HEK293T (cell line): ENCODE measurements around the gene GATA2.

ENCODE experiments used
- BHLHE40 ChIP-seq: fragments of 450-650 bp; IDR thresholded peaks from 2 replicates; pipeline ENCODE4 v1.6.1; 2016; ENCODE audit warnings: mild to moderate bottlenecking, moderate library complexity, borderline replicate concordance
- CTBP1 ChIP-seq: fragments of 450-650 bp; IDR thresholded peaks from 2 replicates; pipeline ENCODE4 v1.6.1; 2016; ENCODE audit warnings: borderline replicate concordance
- ELF4 ChIP-seq: fragments of 450-650 bp; IDR thresholded peaks from 2 replicates; pipeline ENCODE4 v1.6.1; 2017; ENCODE audit warnings: antibody characterized with exemption
- FOXA1 ChIP-seq: fragments of 450-650 bp; IDR thresholded peaks from 2 replicates; pipeline ENCODE4 v1.6.1; 2016; ENCODE audit warnings: mild to moderate bottlenecking
- FOXK2 ChIP-seq: fragments of 450-650 bp; IDR thresholded peaks from 2 replicates; pipeline ENCODE4 v1.6.1; 2016; ENCODE audit warnings: mild to moderate bottlenecking
- FOXM1 ChIP-seq: fragments of 450-650 bp; IDR thresholded peaks from 2 replicates; pipeline ENCODE4 v1.6.1; 2017; ENCODE audit warnings: mild to moderate bottlenecking, borderline replicate concordance
- HDGF ChIP-seq: fragments of 450-650 bp; IDR thresholded peaks from 2 replicates; pipeline ENCODE4 v1.6.1; 2017; ENCODE audit warnings: antibody characterized with exemption, borderline replicate concordance
- L3MBTL2 ChIP-seq: fragments of 450-650 bp; conservative IDR thresholded peaks from 2 replicates; pipeline ENCODE4 v1.6.1; 2016; ENCODE audit warnings: mild to moderate bottlenecking
- LEF1 ChIP-seq: fragments of 450-650 bp; IDR thresholded peaks from 2 replicates; pipeline ENCODE4 v1.6.1; 2017; ENCODE audit warnings: mild to moderate bottlenecking, borderline replicate concordance
- SP1 ChIP-seq: fragments of 450-650 bp; IDR thresholded peaks from 2 replicates; pipeline ENCODE4 v1.6.1; 2017
- SUZ12 ChIP-seq: fragments of 450-650 bp; IDR thresholded peaks from 2 replicates; pipeline ENCODE4 v1.6.1; 2016; ENCODE audit warnings: mild to moderate bottlenecking
- TARDBP ChIP-seq: fragments of 450-650 bp; IDR thresholded peaks from 2 replicates; pipeline ENCODE4 v1.6.1; 2016
- ZNF384 ChIP-seq: fragments of 450-650 bp; IDR thresholded peaks from 2 replicates; pipeline ENCODE4 v1.6.1; 2016

DNA sequence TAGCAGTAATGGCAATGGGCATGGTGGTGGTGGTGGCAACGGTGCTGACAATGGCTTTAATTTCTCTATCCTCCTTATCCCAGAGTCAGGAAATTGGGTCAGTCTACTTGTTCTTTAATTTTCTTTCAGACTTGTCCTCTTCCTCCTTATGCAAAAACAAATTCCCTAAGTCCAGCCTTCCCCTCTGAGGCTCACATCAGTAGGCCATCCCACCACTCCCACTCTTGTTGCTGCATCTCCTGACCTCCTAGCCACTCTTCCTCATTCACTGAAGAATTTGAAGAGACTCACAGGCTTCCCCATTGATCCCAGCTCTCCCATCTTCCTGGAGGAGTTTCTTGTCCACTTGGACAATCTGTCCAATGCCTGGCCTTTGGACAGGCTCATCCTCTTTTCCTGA is 46.2 kb downstream of the GATA2 start:
- TF ChIP-seq FOXM1 (no peak), SP1 (no peak), LEF1 (no peak), L3MBTL2 (no peak), CTBP1 (no peak), TARDBP (no peak), BHLHE40 (no peak), FOXK2 (no peak), ZNF384 (no peak), ELF4 (no peak), FOXA1 (no peak), SUZ12 (no peak), HDGF (no peak)
